NCI-H82 treated with DMSO at 0.1 percent for 48 hours (cell line): Measurements from ENCODE around the gene ANO5.

Experiments
- DNase-seq: peaks from one replicate; lab custom pipeline; 2025; ENCODE audit not compliant: unreplicated experiment; lab: John Stamatoyannopoulos, UW

ANO5 gene, protein sequence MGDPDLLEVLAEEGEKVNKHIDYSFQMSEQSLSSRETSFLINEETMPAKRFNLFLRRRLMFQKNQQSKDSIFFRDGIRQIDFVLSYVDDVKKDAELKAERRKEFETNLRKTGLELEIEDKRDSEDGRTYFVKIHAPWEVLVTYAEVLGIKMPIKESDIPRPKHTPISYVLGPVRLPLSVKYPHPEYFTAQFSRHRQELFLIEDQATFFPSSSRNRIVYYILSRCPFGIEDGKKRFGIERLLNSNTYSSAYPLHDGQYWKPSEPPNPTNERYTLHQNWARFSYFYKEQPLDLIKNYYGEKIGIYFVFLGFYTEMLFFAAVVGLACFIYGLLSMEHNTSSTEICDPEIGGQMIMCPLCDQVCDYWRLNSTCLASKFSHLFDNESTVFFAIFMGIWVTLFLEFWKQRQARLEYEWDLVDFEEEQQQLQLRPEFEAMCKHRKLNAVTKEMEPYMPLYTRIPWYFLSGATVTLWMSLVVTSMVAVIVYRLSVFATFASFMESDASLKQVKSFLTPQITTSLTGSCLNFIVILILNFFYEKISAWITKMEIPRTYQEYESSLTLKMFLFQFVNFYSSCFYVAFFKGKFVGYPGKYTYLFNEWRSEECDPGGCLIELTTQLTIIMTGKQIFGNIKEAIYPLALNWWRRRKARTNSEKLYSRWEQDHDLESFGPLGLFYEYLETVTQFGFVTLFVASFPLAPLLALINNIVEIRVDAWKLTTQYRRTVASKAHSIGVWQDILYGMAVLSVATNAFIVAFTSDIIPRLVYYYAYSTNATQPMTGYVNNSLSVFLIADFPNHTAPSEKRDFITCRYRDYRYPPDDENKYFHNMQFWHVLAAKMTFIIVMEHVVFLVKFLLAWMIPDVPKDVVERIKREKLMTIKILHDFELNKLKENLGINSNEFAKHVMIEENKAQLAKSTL

DNA sequence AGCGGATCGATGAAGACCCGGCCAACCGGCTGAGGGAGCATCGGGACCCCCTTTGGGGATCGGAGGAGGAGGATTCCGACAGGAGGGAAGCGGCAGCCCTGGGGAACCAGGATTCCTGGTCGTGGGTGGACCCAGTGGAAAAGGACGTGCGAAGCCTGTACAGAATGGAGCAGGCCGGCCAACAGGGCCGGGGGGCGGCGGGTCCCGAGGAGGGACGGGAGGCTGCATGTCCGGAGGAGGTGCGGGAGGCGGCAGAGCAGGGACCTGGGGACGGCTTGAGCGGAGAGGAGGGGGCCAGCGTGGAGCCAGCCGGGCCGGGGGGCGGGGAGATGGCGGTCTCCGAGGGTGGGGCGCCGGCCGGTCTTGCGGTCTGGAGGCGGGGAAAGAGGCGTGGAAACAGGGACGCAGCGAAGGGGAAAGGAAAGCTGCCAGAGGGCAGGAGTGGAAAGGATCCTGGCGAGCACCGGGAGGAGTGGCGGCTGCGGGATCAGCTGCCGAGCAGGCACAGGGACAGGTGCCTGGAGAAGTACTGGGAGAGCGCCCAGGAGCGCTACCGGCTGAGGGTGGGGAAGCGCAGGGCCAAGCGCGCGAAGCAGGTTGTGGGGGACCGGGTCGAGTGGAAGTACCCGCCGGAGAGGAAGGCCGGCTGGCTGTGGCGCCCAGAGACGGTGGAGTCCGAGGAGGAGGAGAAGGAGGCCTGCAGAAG is at the start of gene ANO5:
TSS of gene ANO5 (plus strand) at position 444 of the 706 bp plus-strand sequence. CDS start 408 bp downstream, outside the sequence.
- DNase-seq, result peak; percentile 40

DNA sequence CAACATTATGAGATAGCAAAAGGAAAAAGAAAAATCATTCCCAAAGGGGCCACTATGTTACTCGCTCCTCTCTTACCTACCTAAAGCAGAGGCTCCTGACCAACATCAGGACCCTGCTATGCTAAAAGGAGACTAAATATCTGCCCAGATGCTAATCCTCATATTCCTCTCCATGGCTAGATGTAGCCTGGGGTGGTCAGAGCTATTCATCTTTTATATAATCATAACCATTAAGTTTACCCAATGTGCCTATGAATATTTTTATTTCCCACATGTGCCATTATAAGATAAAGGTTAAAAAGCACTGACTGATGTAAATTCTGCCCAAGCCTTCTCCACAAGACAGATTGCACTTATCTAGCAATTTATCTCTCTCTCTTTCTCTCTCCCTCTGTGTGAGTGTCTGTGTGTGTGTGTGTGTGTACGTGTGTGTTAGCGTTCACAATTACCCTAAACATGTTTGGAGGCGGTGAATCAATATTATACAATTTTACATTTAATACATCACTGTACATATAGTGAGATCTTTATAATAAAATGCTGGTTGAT is 41.2 kb upstream of the ANO5 start:
- no peak for DNase-seq

DNA sequence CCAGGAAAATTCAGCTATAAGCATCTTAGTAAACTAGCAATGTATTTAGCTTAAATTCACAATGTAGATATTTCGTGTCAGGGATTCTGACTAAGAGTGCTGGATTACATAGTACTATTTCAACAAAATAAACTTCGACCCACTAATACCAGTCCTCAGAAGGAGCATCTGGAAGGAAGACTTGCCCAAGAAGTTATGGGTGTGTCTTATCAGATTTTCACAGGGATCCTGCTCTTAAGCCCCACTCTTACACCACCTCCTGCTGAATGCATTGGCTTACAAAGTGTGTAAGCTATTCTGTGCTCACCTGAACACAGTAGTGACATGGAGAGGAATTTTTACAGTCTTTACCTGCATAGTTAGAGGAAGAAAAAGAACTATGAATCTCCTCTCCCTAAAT is 35.4 kb upstream of the ANO5 start:
- no peak for DNase-seq

DNA sequence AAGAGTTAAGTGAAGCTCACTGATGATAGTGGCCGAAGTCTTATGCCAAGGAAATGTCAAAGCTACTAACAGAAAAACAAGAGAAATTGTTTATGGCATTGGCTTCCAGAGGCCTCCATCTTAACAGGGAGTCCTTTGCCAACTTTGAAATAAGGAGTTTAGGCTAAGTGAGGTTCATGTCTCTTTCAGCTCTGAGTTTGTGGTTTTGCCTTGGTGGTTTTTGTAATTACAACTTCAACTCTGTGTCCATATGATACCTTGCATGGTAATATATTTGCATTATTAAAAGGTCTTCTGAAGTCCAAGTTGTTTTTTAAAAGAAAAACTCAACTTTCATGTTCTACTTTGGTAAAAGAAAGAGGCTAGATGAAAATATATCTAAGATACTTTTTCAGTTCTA is 31.4 kb upstream of the ANO5 start:
- no peak for DNase-seq

DNA sequence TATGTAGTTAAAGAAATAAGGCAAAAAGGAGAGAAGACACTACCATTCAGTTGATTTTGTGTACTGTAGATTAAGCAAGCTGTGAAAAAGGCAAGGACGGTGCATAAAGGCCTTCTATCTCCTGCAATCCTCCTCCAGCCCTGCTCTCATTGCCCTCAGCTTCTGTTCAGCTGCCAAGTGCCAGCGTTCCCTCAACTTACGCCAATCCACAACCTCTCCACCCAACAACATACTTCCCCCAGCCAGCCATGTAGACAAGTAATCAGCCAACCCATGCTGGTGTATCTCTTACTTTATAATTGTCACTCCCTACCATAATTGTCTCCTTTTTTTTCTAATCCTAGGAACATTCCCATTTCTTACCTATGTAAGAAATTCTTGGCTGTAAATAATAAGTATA is 30.1 kb upstream of the ANO5 start:
- no peak for DNase-seq

DNA sequence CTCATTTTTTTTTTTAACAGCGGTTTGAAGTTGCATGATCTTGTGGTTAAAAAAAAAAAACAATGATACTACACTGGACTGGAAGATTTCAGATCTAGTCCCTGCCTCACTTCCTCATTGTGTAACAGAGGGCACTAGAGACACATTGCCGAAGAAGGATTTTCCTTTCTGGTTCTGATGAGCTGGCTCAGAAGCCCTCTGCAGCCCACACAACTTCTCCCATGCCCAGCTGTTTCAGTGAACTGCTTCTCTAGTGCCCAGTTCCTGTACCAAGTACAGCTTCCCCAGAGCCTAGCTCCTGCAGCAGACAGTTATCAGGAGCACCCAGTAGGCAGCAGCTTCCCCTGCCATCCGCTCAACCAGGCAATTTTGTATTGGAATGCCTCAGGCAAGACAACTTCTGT is 29.5 kb upstream of the ANO5 start:
- DNase-seq, result no peak

DNA sequence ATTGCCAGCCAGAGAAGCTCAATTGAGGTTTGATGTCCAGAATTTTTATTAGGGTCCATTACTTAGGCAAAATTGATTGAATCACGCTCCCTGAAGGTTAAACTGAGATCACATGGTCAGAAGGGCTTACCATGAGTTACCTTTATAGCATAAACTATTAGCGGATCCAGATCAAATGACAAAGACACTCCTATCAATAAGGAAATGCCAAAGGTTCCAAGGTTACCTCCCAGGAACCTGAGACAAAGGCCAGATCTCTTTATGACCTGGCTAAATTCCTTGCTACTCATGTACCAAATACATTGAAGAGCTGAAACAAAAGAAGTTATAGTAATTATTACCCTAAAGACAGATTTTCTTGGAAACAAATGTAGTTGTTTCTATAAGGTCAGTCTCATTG is 27.8 kb upstream of the ANO5 start:
- no peak for DNase-seq

DNA sequence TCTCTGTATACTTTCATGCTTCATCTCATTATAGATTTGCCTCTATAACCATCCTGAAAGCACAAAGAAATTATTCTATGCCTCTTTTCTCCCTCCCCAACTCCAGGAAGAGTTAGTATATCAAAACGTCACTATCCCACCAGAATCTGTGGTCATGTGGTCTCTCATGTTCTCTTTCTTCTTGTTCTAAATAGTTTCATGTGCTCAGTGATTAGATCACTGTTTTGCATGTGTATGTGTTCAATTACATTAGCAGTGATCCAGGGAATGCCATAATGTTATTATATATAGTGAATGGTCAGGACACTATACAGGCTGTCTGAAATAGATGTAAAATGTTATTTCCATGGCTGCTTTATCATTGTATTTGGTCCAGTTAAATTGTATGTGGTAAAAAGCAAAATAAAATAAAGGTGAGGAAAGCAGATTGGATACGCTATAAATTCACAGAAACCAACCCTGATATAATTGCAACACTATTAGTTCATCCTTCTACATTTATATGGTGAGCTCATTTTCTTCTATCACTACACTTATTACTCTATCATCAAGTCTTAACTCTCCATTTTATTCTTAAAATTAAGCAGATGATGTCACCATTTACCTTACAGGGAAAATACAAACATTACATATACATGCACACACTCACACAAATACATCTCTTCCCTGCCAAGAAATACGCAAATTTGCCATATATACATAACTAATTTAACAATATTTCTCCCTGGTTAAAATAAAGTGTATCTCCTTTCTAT is 26.9 kb upstream of the ANO5 start:
- DNase-seq, result no peak

DNA sequence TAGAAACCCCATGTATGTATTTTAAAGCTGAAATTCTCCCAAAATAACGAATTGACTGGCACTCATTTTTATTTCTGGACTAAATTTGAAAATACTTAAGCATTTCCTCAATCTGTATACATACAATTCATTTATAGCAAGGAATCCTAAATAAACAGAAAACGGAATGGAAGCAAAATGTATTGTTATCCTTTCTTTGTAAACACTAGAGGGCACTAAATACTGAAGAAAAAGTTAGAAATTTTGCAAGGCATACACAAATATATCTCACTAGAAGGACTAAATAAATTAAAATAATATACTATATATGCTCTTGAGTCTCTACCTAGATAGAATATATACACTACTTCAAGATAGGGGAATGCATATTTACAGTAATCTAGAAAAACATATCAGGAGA is 23.1 kb upstream of the ANO5 start:
- DNase-seq, result peak; percentile 6

DNA sequence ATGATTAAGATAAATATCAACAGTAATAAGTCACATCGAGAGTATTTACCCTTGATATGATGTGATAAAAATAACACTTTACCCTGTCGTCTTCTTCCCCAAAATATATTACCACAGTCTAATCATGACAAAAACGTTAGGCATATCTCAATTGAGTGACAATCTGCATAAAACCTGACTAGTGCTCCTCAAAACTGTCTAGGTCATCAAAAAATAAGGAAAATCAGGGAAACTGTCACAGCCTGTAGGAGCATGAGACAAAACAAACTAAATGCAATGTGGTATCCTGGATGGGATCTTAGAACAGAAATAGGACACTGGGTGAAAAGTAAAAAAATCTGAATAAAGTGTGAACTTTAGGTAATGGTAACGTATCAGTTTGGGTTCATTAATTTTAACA is 19.4 kb upstream of the ANO5 start:
- DNase-seq, result no peak

DNA sequence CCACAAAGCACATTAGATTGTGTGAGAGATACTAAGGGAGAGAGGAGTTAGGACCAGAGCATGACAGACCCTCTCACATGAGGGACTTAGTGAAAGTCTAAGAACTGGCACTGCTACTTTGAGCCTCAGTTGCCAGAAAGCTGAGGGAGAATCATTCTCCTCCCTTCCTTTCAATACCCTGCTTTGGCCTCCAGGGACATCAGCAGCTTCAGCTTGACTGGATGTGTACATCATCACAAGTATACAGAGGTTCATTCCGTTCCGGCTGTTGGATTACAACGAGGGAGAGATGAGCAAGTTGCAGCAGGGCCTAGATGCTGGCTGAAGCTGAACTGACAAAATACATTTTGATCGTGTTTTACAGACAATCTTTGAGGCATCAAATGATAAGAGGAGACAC is 15.7 kb upstream of the ANO5 start:
- no peak for DNase-seq

DNA sequence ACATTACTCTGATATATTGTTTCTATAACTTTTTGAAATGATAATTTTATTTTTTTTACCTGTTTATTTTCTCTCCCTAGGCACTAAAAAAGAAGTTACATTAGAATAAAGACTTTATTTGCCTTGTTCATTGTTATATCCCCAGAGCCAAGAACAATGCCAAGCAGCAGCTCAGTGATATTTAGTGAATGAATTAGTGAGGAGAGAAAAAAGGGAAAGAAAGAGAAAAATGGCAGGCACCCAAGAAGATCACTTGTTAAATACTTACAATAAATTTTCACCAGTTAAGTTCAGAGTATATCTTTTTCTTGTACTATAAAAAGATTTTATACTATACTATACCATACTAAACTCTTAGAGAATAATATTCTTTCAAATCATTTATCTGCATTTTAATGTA is 13.3 kb upstream of the ANO5 start:
- no peak for DNase-seq

DNA sequence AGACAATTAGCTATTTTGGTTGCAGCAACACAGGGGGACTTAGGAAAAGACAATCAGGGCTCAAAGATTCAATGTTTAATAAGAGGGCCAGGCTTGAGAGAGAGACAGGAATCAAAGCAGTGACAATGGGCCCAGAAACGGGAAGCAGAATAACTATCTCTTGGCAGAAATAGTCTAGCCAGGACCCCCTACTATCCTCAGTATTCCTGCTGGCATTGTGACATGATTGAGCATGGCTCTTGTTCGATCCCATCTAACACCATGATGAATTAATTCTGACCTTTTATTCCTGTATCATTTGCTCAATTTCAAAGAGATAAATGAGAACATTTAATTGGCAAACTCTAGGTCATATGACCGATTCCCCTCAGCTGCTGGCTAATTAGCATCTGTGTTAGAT is 12.8 kb upstream of the ANO5 start:
- no peak for DNase-seq

DNA sequence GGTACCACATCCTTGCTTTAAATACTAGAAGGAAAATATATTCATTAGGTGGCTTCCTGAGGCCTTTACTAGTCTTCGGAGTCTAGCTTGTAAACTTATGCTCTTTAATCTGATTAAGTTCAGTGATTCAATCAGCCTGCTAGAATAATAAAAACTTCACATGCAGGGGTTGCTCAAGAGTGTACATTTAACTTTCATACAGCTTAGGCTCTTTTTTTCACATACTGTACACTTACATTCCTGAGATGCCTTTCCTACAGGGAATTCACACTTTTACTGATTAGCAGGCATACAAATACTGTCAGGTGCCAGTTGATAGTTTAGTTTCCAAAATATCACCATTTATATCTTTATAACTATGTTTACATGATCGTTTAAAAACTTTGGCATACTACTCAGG is 3.2 kb upstream of the ANO5 start:
- no peak for DNase-seq

DNA sequence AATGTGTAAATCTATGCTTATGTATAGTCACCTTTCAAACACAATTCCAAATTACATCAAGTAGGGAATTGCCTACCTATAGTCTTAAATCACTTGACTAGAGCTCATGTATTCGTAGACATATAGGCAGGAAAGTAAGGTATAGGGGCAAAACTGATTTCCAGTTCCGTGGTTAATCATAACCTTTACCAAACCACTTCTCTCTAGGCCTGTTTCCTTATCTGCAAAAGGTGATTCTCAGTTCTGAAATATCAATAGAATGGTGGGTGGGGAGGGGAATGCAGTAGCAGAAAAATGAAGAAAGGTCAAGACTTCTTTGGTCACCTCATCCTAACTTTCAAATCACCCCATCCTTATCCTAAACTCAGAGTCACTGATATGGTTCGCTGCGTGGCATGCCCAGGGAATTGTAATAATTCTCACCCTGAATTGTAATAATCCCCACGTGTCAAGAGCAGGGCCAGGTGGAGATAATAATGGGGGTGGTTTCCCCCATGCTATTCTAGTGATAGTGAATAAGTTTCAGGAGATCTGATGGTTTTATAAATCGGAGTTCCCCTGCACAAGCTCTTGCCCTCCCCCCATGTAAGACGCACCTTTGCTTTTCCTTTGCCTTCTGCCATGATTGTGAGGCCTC is 1.9 kb upstream of the ANO5 start:
- no peak for DNase-seq

DNA sequence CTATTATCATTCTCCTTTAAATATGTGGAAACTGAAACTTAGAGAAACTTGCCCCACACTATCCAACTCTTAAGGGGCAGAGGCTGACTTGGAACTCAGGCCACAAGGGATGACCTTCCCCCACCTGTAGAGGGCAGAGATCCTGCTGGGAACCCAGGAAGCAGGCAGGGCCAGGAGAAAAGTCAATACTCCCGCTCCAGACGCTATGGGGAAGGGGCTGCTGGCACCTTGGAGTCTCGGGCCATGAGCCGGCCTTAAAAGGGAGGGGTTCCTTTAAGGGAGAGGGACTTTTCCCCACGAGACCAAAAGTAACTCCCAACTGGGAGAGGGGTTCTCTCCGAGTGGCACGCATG is 620 bp upstream of the ANO5 start:
- DNase-seq, result no peak

DNA sequence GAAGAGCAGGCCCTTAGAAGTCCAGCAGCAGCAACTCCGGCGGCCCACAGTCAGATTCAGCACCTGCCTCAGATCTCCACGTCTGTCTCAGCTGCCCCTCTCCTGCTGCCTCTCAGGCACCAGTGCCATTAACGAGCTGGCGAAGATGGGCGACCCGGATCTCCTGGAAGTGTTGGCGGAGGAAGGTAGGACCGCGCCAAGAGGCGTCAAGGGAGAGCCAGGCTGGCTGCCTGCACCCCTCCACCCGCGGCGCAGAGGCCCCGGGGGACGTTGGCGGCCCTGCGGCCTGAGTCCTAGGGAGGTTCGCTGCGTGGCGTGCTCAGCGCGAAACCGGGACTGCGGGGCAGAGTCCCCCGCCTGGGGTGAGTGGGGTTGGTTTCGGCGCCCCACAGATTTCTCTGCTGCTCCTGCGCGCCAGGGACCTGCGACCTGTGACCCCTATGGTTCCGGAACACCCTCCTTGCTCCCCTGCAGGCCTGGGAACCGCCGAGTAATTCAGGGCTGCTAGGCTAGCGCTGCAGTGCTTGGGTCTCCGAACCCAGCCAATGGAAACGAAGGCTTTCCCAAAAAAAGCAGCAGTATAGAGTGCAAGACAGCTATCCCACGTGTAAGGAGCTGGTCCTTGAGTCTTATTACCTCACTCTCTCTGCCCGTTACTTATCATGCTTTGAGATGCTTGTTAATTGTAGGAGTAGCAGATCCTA is 615 bp downstream of the ANO5 start:
- no peak for DNase-seq

DNA sequence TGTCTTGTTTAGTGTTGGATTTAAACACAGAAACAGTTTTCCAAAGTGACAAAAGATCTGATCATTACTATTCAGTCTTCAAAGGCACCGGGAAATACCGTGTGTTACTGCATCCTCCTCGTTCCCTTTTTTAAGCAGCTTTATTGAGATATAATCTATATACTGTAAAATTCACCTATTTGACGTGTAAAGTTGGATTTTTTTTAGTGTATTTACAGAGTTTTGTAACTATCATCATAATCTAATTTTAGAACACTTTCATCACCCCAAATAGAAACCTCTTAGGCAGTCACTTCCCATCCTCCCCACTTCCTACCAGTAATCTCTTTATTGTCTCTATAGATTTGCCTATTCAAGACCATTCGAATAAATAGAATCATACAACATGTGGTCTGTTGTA is 1.4 kb downstream of the ANO5 start:
- no peak for DNase-seq

DNA sequence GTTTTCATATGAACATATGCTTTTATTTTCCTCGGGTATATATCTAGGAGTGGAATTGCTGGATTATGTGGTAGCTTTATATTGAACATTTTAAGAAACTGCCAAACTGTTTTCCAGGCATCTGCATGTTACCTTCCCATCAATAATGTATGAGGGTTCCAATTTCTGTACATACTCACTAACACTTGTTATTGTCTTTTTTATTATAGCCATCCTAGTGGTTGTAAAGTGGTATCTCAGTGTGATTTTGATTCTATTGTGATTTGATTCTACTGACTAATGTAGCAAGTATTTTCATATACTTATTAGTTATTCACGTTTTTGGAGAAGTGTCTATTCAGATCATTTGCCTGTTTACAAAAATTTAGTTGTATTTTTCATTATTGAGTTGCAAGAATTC is 2.0 kb downstream of the ANO5 start:
- DNase-seq, result no peak
